Measurements from ENCODE around the gene CC2D2A. TPM values are rescaled to one million over a fixed set of nuclear protein-coding genes. Genes with fewer than 3 reads are reported as not detected.

The CC2D2A gene
- total RNA-seq, 1 donor from 2014 or later: 19.2 TPM

DNA sequence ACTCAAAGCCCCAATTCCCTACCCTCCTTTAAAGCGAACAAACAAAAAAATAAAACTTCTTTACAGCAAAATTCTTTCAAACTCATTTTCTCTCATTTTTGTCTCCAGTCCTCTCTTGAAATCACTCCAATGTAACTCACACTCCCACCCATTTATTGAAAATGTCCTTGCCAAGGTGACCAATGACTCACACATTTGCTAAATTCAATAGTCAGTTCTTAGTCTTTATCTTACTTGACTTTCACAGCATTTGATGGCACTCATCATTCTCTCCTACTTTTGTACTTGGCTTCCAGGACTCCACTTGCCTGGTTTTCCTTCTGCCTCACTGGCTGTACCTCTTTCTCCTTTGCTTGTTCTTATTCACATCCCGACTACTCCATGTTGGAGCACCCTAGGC, 19.9 kb downstream of the CC2D2A start:
- Mint-ChIP-seq H3K27me3 (ENCODE audit: low read depth) (no peaks in the 10 kb centered on the region), H3K4me1 (ENCODE audit: low read depth) (peaks cover 29% of the 10 kb centered on the region), H3K27ac (ENCODE audit: unreplicated experiment) (peak overlapping the region; percentile 82), H3K4me3 (ENCODE audit: unreplicated experiment) (no peak overlapping the region), H3K9me3 (ENCODE audit: low read depth) (peaks cover 39% of the 10 kb centered on the region), H3K36me3 (ENCODE audit: low read depth) (peaks cover 32% of the 10 kb centered on the region)
- TF ChIP-seq, protein P1, sequence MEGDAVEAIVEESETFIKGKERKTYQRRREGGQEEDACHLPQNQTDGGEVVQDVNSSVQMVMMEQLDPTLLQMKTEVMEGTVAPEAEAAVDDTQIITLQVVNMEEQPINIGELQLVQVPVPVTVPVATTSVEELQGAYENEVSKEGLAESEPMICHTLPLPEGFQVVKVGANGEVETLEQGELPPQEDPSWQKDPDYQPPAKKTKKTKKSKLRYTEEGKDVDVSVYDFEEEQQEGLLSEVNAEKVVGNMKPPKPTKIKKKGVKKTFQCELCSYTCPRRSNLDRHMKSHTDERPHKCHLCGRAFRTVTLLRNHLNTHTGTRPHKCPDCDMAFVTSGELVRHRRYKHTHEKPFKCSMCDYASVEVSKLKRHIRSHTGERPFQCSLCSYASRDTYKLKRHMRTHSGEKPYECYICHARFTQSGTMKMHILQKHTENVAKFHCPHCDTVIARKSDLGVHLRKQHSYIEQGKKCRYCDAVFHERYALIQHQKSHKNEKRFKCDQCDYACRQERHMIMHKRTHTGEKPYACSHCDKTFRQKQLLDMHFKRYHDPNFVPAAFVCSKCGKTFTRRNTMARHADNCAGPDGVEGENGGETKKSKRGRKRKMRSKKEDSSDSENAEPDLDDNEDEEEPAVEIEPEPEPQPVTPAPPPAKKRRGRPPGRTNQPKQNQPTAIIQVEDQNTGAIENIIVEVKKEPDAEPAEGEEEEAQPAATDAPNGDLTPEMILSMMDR (IDR thresholded peaks at IDR 0.05): no peak
- no peak for DNase-seq (ENCODE audit: low spot score)

DNA sequence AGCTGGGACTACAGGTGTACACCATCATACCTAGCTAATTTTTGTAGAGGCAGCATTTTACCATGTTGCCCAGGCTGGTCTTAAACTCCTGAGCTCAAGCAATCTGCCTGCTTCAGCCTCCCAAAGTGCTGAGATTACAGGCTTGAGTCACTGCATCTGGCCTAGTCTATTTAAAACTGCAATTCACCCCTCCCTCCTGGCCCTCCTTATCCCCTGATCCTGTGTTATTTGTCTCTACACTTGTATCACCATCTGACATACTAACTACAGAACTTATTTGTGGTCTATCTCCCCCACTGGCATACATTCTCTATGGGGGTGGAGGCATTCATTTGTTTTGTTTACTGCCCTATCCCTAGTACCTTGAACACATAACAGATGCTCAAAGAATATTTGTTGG, 23.7 kb downstream of the CC2D2A start:
- H3K27me3 Mint-ChIP-seq (ENCODE audit: low read depth): no peaks in the 10 kb centered on the region
- H3K36me3 Mint-ChIP-seq (ENCODE audit: low read depth): peaks cover 15% of the 10 kb centered on the region
- H3K4me3 Mint-ChIP-seq (ENCODE audit: unreplicated experiment): no peak overlapping the region
- no peak for DNase-seq (ENCODE audit: low spot score)
- TF ChIP-seq, protein P1 (IDR thresholded peaks at IDR 0.05): no peak
- H3K4me1 Mint-ChIP-seq (ENCODE audit: low read depth): peaks cover 38% of the 10 kb centered on the region
- H3K9me3 Mint-ChIP-seq (ENCODE audit: low read depth): peaks cover 15% of the 10 kb centered on the region
- no peak overlapping the region for H3K27ac Mint-ChIP-seq (ENCODE audit: unreplicated experiment)

DNA sequence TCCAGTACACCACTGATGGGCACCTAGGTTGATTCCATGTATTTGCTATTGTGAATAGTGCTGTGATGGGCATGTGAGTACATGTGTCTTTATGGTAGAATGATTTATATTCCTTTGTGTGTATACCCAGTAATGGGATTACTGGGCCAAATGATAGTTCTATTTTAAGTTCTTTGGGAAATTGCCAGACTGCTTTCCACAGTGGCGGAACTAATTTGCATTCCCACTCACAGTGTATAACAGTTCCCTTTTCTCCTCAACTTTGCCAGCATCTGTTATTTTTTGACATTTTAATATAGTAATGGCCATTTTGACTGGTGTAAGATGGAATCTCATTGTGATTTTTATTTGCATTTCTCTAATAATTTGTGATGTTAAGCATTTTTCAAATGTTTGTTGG, 25.9 kb downstream of the CC2D2A start:
- DNase-seq (ENCODE audit: low spot score): no peak
- peaks cover 9% of the 10 kb centered on the region for H3K9me3 Mint-ChIP-seq (ENCODE audit: low read depth)
- peaks cover 8% of the 10 kb centered on the region for H3K36me3 Mint-ChIP-seq (ENCODE audit: low read depth)

DNA sequence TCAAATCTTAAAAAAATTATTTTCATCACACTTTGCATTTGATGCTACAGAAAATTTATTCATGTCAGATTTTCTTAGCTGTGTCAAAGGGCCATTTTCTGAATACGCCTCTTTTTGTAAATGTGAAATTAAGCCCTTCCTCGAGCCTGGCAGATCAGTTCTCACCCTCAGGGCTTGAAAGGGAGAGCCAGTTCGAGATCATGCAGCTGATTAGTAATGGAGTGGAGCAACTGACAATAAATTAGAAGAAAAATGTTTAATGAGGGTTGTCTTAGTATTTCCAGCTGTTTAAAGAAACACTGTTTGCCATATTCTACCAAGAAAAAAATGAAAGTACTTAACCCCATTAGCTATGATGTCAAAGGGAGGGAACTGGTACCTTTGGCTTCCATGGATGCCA, 28.7 kb downstream of the CC2D2A start:
- no peak for DNase-seq (ENCODE audit: low spot score)
- Mint-ChIP-seq H3K27me3 (ENCODE audit: low read depth) (no peaks in the 10 kb centered on the region), H3K4me1 (ENCODE audit: low read depth) (peaks cover 16% of the 10 kb centered on the region), H3K27ac (ENCODE audit: unreplicated experiment) (no peak overlapping the region), H3K4me3 (ENCODE audit: unreplicated experiment) (no peak overlapping the region), H3K36me3 (ENCODE audit: low read depth) (peaks cover 11% of the 10 kb centered on the region), H3K9me3 (ENCODE audit: low read depth) (peaks cover 9% of the 10 kb centered on the region)
- TF ChIP-seq, protein P1 (IDR thresholded peaks at IDR 0.05): no peak

More for the DNA sequence above, 25.9 kb downstream of the CC2D2A start:
- Mint-ChIP-seq H3K27me3 (ENCODE audit: low read depth) (no peaks in the 10 kb centered on the region), H3K27ac (ENCODE audit: unreplicated experiment) (no peak overlapping the region), H3K4me3 (ENCODE audit: unreplicated experiment) (no peak overlapping the region), H3K4me1 (ENCODE audit: low read depth) (peaks cover 20% of the 10 kb centered on the region)
- TF ChIP-seq, protein P1 (IDR thresholded peaks at IDR 0.05): no peak

DNA sequence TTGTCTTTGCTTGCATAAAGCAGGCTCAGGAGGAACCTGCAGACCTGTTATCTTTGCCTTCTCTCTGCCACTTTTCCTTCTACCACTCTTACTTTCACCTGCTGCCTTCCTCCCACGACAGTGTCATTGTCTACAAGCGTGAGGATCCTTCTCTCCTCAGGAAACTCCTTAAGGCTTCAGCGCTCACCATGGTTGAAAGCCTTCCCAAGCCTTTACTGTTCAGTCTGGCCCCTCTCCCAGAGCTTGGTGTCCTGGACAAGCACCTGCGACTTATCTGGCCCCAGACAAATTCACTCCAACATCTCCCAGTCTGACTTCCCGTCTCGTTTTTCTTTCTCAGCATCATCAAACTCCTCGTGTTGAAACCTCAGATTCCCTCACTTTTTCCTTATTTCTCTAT, 31.0 kb downstream of the CC2D2A start:
- Mint-ChIP-seq H3K27me3 (ENCODE audit: low read depth) (no peaks in the 10 kb centered on the region), H3K27ac (ENCODE audit: unreplicated experiment) (no peak overlapping the region), H3K9me3 (ENCODE audit: low read depth) (peaks cover 9% of the 10 kb centered on the region), H3K4me1 (ENCODE audit: low read depth) (peaks cover 14% of the 10 kb centered on the region), H3K36me3 (ENCODE audit: low read depth) (peaks cover 14% of the 10 kb centered on the region), H3K4me3 (ENCODE audit: unreplicated experiment) (no peak overlapping the region)
- no peak for DNase-seq (ENCODE audit: low spot score)
- TF ChIP-seq, protein P1 (IDR thresholded peaks at IDR 0.05): no peak
